ENCODE results near the gene METTL5. TPM values are rescaled to one million over a fixed set of nuclear protein-coding genes. Genes with fewer than 3 reads are reported as not detected.
"Not testable (repeated sequence)": the region's sequence is repeated elsewhere in the genome, so short reads cannot be mapped to it uniquely, and the experiment has no call there.

Gene METTL5
- total RNA-seq, 1 donor from 2014 or later = 42.3 TPM

GRCh38 chr2:169853041-169853668, 28.4 kb upstream of the METTL5 start:
- H3K27ac Mint-ChIP-seq = no peak overlapping the region
- DNase-seq (ENCODE audit: low spot score, unreplicated experiment) = no peak
- TF ChIP-seq CTCF (IDR thresholded peaks at IDR 0.05; ENCODE audit: unreplicated experiment) = no peak
- no peak overlapping the region for H3K4me3 Mint-ChIP-seq (ENCODE audit: low read depth)
- H3K4me1 Mint-ChIP-seq (ENCODE audit: low read depth) = no peaks in the 10 kb centered on the region
- H3K9me3 Mint-ChIP-seq (ENCODE audit: low read depth) = peaks cover 7% of the 10 kb centered on the region
- peaks cover 31% of the 10 kb centered on the region for H3K36me3 Mint-ChIP-seq (ENCODE audit: insufficient read depth)
- H3K27me3 Mint-ChIP-seq = no peaks in the 10 kb centered on the region

GRCh38 chr2:169849710-169850109, 25.0 kb upstream of the METTL5 start:
- H3K9me3 Mint-ChIP-seq (ENCODE audit: low read depth) = peaks cover 7% of the 10 kb centered on the region
- no peak for TF ChIP-seq CTCF (IDR thresholded peaks at IDR 0.05; ENCODE audit: unreplicated experiment)
- DNase-seq (ENCODE audit: low spot score, unreplicated experiment) = no peak
- H3K4me3 Mint-ChIP-seq (ENCODE audit: low read depth) = no peak overlapping the region
- no peak overlapping the region for H3K27ac Mint-ChIP-seq
- H3K27me3 Mint-ChIP-seq = no peaks in the 10 kb centered on the region
- H3K4me1 Mint-ChIP-seq (ENCODE audit: low read depth) = peaks cover 6% of the 10 kb centered on the region
- H3K36me3 Mint-ChIP-seq (ENCODE audit: insufficient read depth) = peaks cover 31% of the 10 kb centered on the region

DNA sequence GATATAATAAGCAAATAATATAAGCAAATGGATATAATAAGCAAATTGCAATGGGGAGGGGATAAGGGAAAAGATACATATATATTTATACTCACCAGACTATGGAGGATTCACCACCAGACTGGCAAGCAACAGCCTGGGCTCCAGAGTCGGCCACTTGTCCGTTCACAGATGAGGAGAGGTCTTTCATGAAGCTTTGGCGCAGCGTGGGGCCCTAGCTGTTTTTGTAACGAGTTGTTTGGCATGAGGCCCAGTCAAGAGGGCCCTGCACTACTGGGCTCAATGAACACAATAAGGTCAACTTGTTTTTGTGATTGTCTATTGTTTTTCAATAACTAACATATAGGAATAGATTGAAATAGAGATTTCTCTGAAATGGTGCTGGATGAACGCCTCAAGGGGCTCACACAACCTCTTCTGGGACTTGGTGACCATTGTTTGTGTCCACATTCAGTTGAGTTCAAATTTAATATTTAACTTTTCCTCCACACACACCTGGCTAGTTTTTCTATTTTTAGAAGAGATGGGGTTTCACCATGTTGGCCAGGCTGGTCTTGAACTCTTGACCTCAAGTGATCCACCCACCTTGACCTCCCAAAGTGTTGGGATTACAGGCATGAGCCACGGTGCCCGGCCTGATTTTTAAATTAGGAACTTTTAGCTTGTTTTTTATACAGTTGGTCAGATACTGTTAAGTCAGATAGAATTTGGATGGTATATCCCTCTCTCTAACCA, 24.4 kb upstream of the METTL5 start:
- not testable (repeated sequence) for H3K4me3 Mint-ChIP-seq (ENCODE audit: low read depth); H3K27me3 Mint-ChIP-seq; H3K27ac Mint-ChIP-seq; H3K9me3 Mint-ChIP-seq (ENCODE audit: low read depth); H3K4me1 Mint-ChIP-seq (ENCODE audit: low read depth); DNase-seq (ENCODE audit: low spot score, unreplicated experiment)
- H3K36me3 Mint-ChIP-seq (ENCODE audit: insufficient read depth) = peaks cover 32% of the 10 kb centered on the region

DNA sequence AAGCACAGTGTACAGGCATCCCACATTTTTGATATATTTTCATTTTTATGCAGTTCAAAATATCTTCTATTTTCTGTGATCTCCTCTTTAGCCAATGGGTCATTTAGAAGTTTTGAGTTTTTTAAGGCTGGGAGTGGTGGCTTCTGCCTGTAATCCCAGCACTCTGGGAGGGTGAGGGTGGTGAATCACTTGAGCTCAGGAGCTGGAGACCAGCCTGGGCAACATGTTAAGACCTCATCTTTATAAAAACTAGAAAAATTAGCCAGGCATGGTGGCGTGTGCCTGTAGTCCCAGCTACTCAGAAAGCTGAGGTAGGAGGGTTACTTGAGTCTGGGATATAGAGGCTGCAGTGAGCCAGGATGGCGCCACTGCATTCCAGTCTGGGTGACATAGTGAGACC, 20.3 kb upstream of the METTL5 start:
- Mint-ChIP-seq H3K4me3 (ENCODE audit: low read depth) (no peak overlapping the region), H3K4me1 (ENCODE audit: low read depth) (peaks cover 9% of the 10 kb centered on the region), H3K27me3 (no peaks in the 10 kb centered on the region), H3K9me3 (ENCODE audit: low read depth) (peaks cover 4% of the 10 kb centered on the region), H3K27ac (no peak overlapping the region), H3K36me3 (ENCODE audit: insufficient read depth) (peaks cover 28% of the 10 kb centered on the region)
- DNase-seq (ENCODE audit: low spot score, unreplicated experiment) = no peak
- TF ChIP-seq CTCF (IDR thresholded peaks at IDR 0.05; ENCODE audit: unreplicated experiment) = no peak

- not testable (repeated sequence) for H3K9me3 Mint-ChIP-seq (ENCODE audit: low read depth); H3K4me3 Mint-ChIP-seq (ENCODE audit: low read depth); H3K4me1 Mint-ChIP-seq (ENCODE audit: low read depth); DNase-seq (ENCODE audit: low spot score, unreplicated experiment); H3K27me3 Mint-ChIP-seq; H3K27ac Mint-ChIP-seq
- H3K36me3 Mint-ChIP-seq (ENCODE audit: insufficient read depth) = peaks cover 21% of the 10 kb centered on the region
These were observed 16.9 kb upstream of the METTL5 start for GRCh38 chr2:169841625-169842024.

- Mint-ChIP-seq H3K27ac (no peak overlapping the region), H3K9me3 (ENCODE audit: low read depth) (no peaks in the 10 kb centered on the region), H3K4me1 (ENCODE audit: low read depth) (peaks cover 8% of the 10 kb centered on the region), H3K4me3 (ENCODE audit: low read depth) (no peak overlapping the region), H3K36me3 (ENCODE audit: insufficient read depth) (peaks cover 17% of the 10 kb centered on the region), H3K27me3 (no peaks in the 10 kb centered on the region)
- no peak for TF ChIP-seq CTCF (IDR thresholded peaks at IDR 0.05; ENCODE audit: unreplicated experiment)
- no peak for DNase-seq (ENCODE audit: low spot score, unreplicated experiment)
These were observed 16.0 kb upstream of the METTL5 start for GRCh38 chr2:169840747-169841142.

All from progenitor cell of endocrine pancreas (in vitro differentiated cells).